GM19397 (cell line): Measurements from ENCODE around the gene PTH2R.
A peak's percentile ranks its signal among the peaks of the same experiment; 100 is the strongest.
"Not testable (repeated sequence)": the region's sequence is repeated elsewhere in the genome, so short reads cannot be mapped to it uniquely, and the experiment has no call there.

Experiments
- ATAC-seq: cut with Tn5 transposase; IDR thresholded peaks from one replicate; pipeline ENCODE4 v1.9.1; 2021; ENCODE audit warnings: mild to moderate bottlenecking, moderate library complexity; ENCODE audit not compliant: unreplicated experiment

PTH2R gene

DNA sequence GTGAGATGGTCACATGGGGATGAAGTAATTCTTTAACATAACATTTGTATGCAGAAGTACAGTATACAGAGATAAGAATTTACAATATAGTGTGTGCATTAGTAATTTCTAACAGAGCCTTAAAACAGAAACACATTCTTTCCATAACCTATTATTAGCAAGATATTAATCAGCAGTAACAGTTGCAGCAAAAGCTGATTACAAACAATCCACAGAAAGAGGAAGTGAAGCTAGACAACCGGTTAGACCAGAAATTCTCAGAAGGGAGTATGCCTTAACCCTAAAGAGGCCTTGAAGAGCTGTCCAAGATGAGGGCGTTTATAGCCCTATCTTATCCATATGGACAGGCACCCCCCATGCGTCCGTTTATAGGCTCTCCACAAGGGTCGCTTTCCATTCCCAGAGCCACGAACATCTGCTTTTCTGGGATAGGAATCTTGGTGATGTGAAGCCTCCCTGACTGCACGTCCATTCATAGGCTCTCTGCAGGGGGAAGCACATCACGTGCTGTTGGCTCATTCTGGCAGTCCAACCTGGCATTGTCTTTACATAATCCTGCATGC lies 75.9 kb downstream of the PTH2R start:
- not testable (repeated sequence) for ATAC-seq

DNA sequence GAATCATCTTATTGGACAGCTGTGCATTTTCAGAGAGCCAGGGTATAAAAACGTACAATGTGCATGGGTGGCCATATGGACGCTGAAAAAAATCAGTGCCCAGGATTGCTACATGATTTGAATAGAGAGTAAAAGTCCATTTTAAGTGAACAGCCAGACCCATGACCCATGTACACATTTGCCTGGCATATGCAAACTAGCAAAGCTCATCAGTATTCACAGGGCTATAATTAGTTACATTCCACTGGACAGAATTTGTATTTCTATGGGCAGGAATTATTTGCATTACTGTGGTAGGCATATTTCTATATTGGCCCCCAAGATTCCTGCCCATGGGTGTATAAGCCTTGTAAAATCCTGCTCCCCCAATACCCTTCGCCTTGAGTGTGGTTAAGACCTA lies 78.8 kb downstream of the PTH2R start:
- no peak for ATAC-seq

DNA sequence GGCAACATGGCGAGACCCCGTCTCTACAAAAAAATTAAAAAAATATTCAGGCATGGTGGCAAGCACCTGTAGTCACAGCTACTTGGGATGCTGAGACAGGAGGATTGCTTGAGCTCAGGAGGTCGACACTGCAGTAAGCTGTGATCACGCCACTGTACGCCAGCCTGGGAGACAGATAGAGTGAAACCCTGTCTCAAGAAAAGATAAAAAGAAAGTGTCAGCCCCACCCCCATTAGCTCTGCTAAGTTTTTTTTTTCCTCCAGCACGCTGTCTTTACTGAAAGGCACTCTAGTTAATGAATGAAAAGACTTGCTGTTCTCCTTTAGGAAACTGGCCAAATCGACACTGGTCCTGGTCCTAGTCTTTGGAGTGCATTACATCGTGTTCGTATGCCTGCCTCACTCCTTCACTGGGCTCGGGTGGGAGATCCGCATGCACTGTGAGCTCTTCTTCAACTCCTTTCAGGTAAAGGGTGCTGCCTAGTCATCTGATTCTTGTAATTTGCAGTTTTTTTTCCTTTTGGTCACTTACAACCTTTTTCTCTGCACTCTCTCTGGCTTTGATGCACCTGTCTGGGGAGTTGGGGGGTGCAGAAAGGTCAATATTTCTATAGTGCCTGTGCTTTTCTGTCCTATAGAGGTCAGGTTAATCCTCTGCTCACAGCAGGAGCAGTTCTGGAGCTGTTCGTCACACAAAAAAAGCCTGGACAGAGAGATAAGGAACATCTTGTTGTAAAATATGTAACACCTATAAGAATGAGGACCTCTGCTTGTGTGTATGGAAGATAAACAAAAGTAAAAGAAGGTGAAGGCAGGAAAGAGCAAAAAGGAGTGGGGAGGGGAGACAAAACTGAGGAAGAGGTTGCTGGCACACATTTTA lies 82.3 kb downstream of the PTH2R start:
- ATAC-seq, result no peak

DNA sequence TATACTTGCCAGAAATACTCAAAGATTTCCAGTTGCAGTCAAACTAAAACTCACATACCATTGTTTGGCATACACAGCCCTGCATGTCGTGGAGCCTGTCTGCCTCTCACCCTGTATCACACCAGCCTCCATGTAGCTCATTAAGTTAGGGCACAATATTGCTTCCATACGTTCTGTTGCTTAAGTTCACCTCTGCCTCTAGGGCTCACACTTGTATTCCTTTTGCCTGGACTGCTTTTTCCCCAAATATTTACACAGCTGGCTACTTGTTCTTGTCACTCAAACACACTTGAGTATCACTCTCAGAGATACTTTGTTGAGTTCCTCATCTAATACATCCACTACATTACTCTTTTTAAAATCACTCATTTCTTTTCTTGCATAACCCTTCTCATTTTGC lies 83.1 kb downstream of the PTH2R start:
- ATAC-seq, result no peak

DNA sequence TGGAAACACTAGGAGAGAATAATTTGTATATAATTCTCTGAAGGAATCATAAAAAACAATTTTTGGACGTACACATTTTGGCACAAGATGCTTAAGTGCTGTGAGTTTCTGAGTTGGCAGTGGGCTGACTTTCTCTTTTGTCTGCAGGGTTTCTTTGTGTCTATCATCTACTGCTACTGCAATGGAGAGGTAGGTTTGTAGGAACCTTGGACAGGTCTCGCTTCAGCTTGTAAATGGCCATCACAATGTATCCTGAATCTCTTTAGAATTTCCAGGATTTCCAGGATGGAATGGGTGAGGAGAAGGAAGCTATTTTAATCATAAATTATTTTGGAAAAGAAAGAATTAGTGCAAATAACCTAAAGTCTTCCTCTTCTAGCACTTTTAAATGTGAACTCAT lies 83.9 kb downstream of the PTH2R start:
- no peak for ATAC-seq

DNA sequence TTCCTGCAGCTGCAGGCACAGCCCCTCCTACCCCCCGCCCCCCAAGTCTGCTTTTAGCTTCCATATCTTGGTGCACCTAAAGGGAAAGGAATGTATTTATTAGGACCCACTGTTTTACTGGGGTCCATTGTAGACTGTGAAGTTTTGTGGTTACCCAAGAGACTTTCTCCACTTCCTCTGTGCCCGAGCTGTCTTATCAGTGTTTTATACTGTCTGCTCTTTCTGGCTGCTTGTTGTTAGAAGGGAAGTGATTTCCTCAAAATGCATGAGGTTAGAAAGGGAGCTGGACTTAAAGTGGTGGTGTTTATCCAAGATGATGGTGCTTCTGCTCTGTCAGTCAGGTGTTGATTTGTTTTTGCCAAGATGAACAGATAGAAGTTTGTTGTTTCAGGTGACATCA lies 85.0 kb downstream of the PTH2R start:
- no peak for ATAC-seq

DNA sequence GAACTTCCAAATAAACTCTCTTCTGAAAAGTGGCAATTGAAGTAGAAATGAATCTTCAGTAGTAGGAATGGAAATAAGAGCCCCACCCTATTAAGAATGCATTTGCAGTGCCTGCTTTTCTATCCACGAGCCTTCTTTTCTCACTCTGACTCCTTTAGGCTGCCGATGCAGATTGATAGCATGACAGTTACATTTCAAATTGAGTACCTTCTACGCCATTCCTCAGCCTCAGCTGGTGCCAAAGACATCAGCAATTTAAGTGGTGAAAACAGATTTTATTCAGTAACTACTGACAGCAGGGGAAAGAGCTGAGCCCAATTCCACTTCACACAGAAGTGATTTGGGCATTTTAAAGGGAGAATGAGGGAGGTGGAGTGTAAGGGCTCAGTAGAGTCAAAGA lies 85.5 kb downstream of the PTH2R start:
- ATAC-seq, result no peak

DNA sequence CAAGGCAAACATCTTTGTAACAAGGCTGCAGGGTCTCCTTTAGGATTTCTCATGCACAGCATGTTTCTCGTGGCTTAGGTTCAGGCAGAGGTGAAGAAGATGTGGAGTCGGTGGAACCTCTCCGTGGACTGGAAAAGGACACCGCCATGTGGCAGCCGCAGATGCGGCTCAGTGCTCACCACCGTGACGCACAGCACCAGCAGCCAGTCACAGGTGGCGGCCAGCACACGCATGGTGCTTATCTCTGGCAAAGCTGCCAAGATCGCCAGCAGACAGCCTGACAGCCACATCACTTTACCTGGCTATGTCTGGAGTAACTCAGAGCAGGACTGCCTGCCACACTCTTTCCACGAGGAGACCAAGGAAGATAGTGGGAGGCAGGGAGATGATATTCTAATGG lies 86.6 kb downstream of the PTH2R start:
- ATAC-seq, result no peak

DNA sequence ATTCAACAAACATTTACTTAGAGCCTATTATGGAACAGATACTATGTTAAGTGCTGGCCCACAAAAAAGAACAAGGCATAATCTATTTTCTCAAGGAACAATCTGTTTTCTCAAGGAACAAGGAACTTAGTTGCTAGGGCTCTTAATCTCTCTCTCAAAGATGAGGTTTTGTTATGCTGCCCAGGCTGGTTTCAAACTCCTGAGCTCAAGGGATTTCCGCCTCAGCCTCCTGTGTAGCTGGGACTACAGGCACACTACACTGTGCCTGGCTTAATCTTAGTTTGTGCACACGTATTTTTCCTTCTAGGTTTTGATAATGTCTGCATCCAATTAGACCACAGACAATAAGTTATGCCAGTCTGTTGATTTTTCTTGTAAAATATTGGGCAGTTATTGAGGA lies 89.5 kb downstream of the PTH2R start:
- ATAC-seq, result no peak

DNA sequence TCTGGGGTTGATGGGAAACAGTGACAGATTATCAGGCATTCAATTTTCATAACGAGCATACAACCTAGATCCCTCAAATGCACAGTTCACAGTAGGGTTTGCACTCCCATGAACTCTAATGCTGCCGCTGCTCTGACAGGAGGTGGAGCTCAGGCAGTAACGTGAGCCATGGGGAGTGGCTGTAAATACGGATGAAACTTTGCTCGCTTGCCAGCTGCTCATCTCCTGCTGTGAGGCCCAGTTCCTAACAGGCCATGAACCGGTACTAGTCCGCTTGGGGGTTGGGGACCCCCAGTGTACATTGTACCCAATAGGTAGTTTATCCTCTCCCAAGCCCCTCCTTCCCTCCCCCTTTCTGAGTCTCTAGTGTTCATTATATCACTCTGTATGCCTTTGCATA lies 94.6 kb downstream of the PTH2R start:
- ATAC-seq, result no peak

DNA sequence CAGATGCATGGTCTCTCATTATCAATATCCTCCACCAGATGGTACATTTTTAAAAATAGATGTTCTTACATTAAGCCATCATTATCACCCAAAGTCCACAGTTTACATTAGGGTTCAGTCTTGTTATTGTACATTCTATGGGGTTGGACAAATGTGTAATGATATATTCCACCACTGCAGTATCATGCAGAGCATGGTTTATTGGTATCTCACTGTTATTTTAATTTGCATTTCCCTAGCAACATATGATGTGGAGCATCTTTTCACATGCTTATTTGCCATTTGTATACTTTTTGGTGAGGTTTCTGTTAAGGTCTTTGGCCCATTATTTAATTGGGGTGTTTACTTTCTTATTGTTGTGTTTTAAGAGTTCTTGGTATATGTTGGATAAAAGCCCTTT lies 95.7 kb downstream of the PTH2R start:
- no peak for ATAC-seq

DNA sequence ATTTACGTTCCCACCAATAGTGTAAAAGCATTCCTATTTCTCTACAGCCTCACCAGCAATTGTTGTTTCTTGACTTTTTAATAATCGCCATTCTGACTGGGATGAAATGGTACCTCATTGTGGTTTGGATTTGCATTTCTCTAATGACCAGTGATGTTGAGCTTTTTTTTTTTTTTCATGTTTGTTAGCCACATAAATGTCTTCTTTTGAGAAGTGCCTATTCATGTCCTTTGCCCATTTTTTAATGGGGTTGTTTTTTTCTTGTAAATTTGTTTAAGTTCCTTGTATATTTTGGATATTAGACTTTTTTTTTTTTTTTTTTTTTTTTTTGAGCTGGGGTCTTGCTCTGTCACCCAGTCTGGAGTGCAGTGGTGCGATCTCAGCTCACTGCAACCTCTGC lies 98.8 kb downstream of the PTH2R start:
- ATAC-seq, result not testable (repeated sequence)

DNA sequence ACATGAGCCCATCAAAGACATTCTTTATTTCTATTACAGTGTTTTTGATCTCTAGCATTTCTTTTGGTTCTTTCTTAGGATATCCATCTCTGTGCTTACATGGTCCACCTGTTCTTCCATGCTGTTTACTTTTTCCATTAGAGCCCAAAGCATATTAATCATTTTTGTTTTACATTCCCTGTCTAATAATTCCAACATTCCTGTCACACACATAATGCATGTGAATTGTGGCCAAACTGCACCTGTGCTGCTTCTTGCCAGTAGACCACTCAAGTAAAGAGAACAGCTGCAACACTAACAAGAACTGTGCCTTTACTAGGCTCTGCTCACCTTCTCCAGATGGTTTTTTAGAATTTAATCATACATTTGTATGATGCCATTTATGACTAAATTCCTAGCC lies 103.0 kb downstream of the PTH2R start:
- no peak for ATAC-seq

DNA sequence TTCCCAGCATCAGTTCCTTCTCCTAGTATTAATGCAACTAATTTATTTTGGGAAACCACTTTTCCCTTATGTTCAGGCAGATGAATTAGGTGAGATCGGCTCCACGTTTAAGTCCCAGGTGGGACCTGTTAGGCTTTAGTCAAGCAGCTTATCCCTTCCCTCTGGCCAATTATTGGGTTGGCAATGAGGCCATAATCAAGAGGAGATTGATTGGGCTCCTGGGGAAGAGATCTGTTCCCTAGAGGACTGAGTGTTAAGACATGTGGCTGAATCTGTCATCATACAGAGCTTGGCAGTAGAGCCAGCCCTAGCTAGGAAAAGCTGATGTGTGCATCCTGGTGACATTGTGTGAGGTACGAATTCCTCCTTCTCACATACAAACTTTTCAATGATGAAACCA lies 104.4 kb downstream of the PTH2R start:
- no peak for ATAC-seq

DNA sequence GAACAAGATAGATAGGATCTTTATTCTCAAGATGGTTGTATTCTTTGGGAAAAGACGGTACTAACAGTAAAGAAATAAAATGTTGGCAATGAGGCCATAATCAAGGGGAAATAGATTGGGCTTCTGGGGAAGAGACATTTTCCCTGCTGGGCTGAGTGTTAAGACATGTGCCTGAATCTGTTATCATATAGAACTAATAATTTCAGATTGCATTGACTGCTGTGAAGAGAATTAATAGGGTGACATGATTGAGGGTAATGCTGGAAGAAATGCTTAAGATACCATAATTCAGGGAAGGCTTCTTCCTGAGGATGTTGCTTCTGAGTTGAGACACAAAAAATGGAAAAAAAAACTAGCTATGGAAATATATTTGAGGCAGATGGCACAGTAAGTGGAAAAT lies 105.0 kb downstream of the PTH2R start:
- no peak for ATAC-seq

DNA sequence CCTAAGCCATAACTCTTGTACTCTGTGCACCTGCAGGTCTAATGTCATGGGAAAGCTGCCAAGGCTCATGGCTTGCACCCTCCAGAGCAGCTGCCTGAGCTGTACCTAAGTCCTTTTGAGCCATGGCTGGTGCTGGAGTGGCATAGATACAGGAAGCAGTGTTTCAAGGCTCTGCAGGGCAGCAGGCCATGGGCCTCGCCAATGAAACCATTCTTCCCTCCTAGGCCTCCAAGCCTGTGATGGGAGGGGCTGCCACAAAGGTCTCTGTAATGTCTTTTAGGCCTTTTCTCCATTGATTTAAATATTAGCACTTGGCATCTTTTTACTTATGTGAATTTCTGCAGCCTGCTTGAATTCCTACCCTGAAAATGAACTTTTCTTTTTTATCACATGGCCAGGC lies 108.5 kb downstream of the PTH2R start:
- ATAC-seq, result no peak

DNA sequence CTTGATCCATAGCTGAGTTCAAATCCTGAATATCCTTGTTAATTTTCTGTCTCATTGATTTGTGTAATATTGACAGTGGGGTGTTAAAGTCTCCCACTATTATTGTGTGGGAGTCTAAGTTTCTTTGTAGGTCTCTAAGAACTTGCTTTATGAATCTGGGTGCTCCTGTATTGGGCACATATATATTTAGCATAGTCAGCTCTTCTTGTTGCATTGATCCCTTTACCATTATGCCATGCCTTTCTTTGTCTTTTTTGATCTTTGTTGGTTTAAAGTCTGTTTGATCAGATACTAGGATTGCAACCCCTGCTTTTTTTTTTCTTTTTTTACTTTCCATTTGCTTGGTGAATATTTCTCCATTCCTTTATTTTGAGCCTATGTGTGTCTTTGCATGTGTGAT lies 116.5 kb downstream of the PTH2R start:
- not testable (repeated sequence) for ATAC-seq

DNA sequence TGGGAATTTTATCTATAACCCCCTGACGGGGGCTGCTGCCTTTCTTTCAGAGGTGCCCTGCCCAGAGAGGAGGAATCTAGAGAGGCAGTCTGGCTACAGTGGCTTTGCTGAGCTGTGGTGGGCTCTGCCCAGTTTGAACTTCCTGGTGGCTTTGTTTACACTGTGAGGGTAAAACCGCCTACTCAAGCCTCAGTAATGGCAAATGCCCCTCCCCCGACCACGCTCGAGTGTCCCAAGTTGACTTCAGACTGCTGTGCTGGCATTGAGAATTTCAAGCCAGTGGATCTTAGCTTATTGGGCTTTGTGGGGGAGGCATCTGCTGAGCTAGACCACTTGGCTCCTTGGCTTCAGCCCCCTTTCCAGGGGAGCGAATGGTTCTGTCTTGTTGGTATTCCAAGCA lies 118.6 kb downstream of the PTH2R start:
- not testable (repeated sequence) for ATAC-seq

DNA sequence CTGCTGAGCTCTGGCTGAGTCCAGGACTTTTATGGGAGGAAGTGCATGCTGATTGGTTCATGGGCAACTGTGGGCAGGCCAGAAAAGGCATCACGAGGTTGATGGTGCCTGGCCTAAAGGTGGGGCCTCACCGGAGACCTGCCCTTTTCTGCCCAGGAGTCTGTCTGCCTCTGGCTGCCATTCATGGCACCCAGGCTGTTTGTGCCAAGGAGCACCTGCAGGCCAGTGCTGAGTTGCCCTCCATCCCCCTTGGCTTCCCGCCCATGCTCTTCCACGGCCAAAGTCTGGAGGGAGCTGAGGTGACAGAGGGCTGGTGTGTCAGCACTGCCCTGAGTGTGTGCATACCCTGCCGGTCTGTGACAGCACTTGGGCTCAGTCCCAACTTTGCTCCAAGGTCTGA lies 123.2 kb downstream of the PTH2R start:
- no peak for ATAC-seq

DNA sequence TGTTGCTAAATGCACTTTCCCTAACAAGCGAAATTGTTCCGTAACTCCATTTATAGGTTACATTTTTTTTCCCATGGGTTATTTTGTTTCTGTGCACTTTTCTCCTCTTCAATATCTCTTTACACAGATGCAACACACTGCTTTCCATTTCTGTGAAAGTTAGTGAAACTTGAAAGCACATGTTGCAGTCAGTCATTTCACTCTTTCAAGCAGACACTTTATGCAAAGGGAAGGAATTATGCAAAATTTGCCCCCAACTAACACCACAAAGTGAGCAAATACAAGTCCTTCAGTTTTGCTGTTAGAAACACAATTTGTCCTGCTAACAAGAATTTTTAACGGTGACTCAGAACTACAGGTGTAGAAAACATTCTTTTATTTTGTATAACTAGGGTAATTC lies 124.8 kb downstream of the PTH2R start:
- peak; percentile 59 for ATAC-seq

DNA sequence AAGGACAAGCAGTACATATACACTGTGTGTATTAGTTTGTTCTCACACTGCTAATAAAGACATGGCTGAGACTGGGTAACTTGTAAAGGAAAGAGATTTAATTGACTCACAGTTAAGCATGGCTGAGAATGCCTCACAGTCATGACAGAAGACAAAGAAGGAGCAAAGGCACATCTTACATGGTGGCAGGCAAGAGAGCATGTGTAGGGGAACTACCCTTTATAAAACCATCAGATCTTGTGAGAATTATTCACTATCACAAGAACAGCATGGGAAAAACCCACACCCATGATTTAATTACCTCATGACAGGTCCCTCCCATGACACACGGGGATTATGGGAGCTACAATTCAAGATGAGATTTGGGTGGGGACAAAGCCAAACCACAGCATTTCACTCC lies 129.0 kb downstream of the PTH2R start:
- not testable (repeated sequence) for ATAC-seq

DNA sequence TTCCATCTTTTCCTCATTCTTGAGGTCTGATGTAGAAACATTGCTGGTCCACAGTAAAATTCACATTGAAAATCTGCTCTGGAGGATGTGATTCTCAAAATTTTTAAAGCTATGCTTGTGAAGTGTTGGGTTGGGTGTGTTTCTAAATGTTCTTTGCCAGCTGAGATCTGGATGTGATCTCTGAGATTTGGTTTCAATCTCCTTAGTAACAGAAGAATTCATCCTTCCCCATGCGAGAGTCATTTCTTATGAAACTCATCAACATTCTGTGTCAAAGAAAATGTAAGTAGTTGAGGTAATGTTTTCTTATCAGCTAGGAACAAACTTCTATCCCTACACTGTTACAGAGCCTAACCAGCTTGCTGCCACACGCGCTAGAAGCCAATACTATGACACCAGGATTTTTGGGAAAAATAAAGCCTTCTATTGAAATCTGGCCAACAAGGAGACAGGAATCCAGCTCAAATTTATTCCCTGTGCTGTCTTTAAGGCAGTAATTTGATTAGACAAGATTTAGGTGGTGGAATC lies 134.9 kb downstream of the PTH2R start:
- no peak for ATAC-seq
